ENCODE data around the gene ADSS1. TPM values are rescaled to one million over a fixed set of nuclear protein-coding genes. Genes with fewer than 3 reads are reported as not detected.

The ADSS1 gene
- total and polyA plus RNA-seq, 3 experiments from 2014 or later = 1.4 to 1.6 (median 1.5) TPM

DNA sequence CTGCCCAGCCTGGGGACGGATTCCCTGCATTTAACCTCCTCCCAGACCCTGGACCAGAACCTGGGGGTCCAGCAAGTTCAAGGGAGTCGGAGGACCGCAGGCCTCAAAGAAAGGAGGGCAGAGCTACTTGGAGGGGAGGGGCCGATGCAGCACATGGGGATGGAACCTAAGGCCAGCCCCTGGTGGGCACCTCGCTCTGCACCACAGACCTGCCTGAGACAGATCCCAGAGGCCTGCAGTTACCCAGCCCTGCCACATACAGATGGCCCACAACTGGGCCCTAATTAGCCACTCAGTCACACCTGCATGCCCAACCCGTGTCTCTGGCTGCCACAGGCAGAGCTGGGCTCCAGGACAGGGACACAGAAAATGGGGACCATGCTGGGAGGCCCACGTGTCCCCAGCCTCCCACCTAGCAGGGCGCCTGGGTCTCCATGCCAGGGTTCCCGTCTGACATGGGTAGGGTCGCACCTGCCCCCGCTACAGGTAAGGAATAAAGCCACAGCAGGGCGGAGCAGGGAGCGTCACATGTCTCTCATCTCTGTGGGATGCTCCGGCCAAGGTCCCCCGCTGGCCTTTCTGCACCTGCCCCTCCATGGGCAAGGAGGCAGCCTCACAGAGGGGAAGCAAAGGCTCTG is 54.8 kb downstream of the ADSS1 start:
- no peaks in the 10 kb centered on the region for H3K36me3 ChIP-seq (ENCODE audit: insufficient read depth, low read length)
- H3K27me3 ChIP-seq (ENCODE audit: insufficient read depth, low read length, poor library complexity, severe bottlenecking) = no peaks in the 10 kb centered on the region
- H3K27ac ChIP-seq (ENCODE audit: low read depth, low read length) = no peak overlapping the region
- no peak for DNase-seq
- Mint-ChIP-seq H3K4me3 (no peak overlapping the region), H3K27ac (no peak overlapping the region), H3K36me3 (peaks cover 0 to 21% (median 0%) of the 10 kb centered on the region in 3 donors), H3K4me1 (no peaks in the 10 kb centered on the region), H3K9me3 (no peaks in the 10 kb centered on the region), H3K27me3 (no peaks in the 10 kb centered on the region)
- H3K4me1 ChIP-seq (ENCODE audit: insufficient read depth, low read length) = no peaks in the 10 kb centered on the region
- CTCF ChIA-PET = interaction anchor here (1.0 to 1.5 kb wide), 2 partner anchors 10 to 47 kb away, joined by 4 to 5 read pairs; no protein-coding TSS in a partner anchor
- H3K4me3 ChIP-seq (ENCODE audit: low read length) = no peak overlapping the region
- H3K9me3 ChIP-seq (ENCODE audit: low read length) = no peaks in the 10 kb centered on the region
- POLR2A ChIA-PET = no interaction called here

- no peaks in the 10 kb centered on the region for H3K9me3 Mint-ChIP-seq
- H3K27ac Mint-ChIP-seq = peak overlapping the region in 1 of 8 donors; percentile 70
- H3K36me3 Mint-ChIP-seq = peaks cover 0 to 15% (median 0%) of the 10 kb centered on the region in 3 donors
- H3K27me3 Mint-ChIP-seq = no peaks in the 10 kb centered on the region
- H3K4me3 Mint-ChIP-seq = no peak overlapping the region
- ChIA-PET CTCF (interaction anchor here (1.5 kb wide), 1 partner anchor 11 kb away, joined by 6 read pairs; no protein-coding TSS in a partner anchor), POLR2A (no interaction called here)
- Histone ChIP-seq H3K36me3 (ENCODE audit: insufficient read depth, low read length) (no peaks in the 10 kb centered on the region), H3K27me3 (ENCODE audit: insufficient read depth, low read length, poor library complexity, severe bottlenecking) (no peaks in the 10 kb centered on the region), H3K9me3 (ENCODE audit: low read length) (no peaks in the 10 kb centered on the region), H3K27ac (ENCODE audit: low read depth, low read length) (no peak overlapping the region), H3K4me3 (ENCODE audit: low read length) (no peak overlapping the region), H3K4me1 (ENCODE audit: insufficient read depth, low read length) (no peaks in the 10 kb centered on the region)
- DNase-seq = no peak
- no peaks in the 10 kb centered on the region for H3K4me1 Mint-ChIP-seq
Observed at GRCh38 chr14:104779776-104780512, 55.9 kb downstream of the ADSS1 start.

GRCh38 chr14:104780513-104781030 is 56.5 kb downstream of the ADSS1 start:
- H3K36me3 ChIP-seq (ENCODE audit: insufficient read depth, low read length) = no peaks in the 10 kb centered on the region
- Mint-ChIP-seq H3K36me3 (peaks cover 0 to 13% (median 0%) of the 10 kb centered on the region in 3 donors), H3K4me1 (peaks cover 0 to 3% (median 1%) of the 10 kb centered on the region in 3 donors), H3K9me3 (no peaks in the 10 kb centered on the region), H3K27ac (no peak overlapping the region), H3K27me3 (no peaks in the 10 kb centered on the region), H3K4me3 (no peak overlapping the region)
- ChIA-PET CTCF (interaction anchor here (1.5 kb wide), 1 partner anchor 12 kb away, joined by 6 read pairs; no protein-coding TSS in a partner anchor), POLR2A (no interaction called here)
- no peaks in the 10 kb centered on the region for H3K27me3 ChIP-seq (ENCODE audit: insufficient read depth, low read length, poor library complexity, severe bottlenecking)
- H3K4me1 ChIP-seq (ENCODE audit: insufficient read depth, low read length) = no peaks in the 10 kb centered on the region
- no peak for DNase-seq
- H3K4me3 ChIP-seq (ENCODE audit: low read length) = no peak overlapping the region
- H3K27ac ChIP-seq (ENCODE audit: low read depth, low read length) = no peak overlapping the region
- no peaks in the 10 kb centered on the region for H3K9me3 ChIP-seq (ENCODE audit: low read length)

GRCh38 chr14:104781271-104782077 is 57.4 kb downstream of the ADSS1 start:
- Histone ChIP-seq H3K4me1 (ENCODE audit: insufficient read depth, low read length) (peaks cover under 1% of the 10 kb centered on the region), H3K27me3 (ENCODE audit: insufficient read depth, low read length, poor library complexity, severe bottlenecking) (no peaks in the 10 kb centered on the region), H3K27ac (ENCODE audit: low read depth, low read length) (no peak overlapping the region), H3K4me3 (ENCODE audit: low read length) (no peak overlapping the region), H3K9me3 (ENCODE audit: low read length) (no peaks in the 10 kb centered on the region), H3K36me3 (ENCODE audit: insufficient read depth, low read length) (no peaks in the 10 kb centered on the region)
- DNase-seq = no peak
- H3K36me3 Mint-ChIP-seq = peaks cover 0 to 12% (median 0%) of the 10 kb centered on the region in 3 donors
- H3K4me1 Mint-ChIP-seq = peaks cover 0 to 8% (median 5%) of the 10 kb centered on the region in 3 donors
- no peaks in the 10 kb centered on the region for H3K27me3 Mint-ChIP-seq
- no peak overlapping the region for H3K4me3 Mint-ChIP-seq
- ChIA-PET POLR2A (no interaction called here), CTCF (interaction anchor here (1.5 kb wide), 1 partner anchor 13 kb away, joined by 6 read pairs; no protein-coding TSS in a partner anchor)
- H3K9me3 Mint-ChIP-seq = no peaks in the 10 kb centered on the region
- H3K27ac Mint-ChIP-seq = no peak overlapping the region

GRCh38 chr14:104782086-104782807 is 58.2 kb downstream of the ADSS1 start:
- H3K27me3 ChIP-seq (ENCODE audit: insufficient read depth, low read length, poor library complexity, severe bottlenecking) = no peaks in the 10 kb centered on the region
- Mint-ChIP-seq H3K9me3 (no peaks in the 10 kb centered on the region), H3K27me3 (no peaks in the 10 kb centered on the region), H3K4me1 (peaks cover 0 to 14% (median 8%) of the 10 kb centered on the region in 3 donors), H3K36me3 (peaks cover 0 to 7% (median 0%) of the 10 kb centered on the region in 3 donors), H3K27ac (no peak overlapping the region), H3K4me3 (no peak overlapping the region)
- ChIA-PET CTCF (no interaction called here), POLR2A (no interaction called here)
- peaks cover 8% of the 10 kb centered on the region for H3K4me1 ChIP-seq (ENCODE audit: insufficient read depth, low read length)
- no peak for DNase-seq
- H3K4me3 ChIP-seq (ENCODE audit: low read length) = no peak overlapping the region
- no peaks in the 10 kb centered on the region for H3K36me3 ChIP-seq (ENCODE audit: insufficient read depth, low read length)
- no peaks in the 10 kb centered on the region for H3K9me3 ChIP-seq (ENCODE audit: low read length)
- no peak overlapping the region for H3K27ac ChIP-seq (ENCODE audit: low read depth, low read length)

GRCh38 chr14:104782808-104783139 is 58.7 kb downstream of the ADSS1 start:
- no peaks in the 10 kb centered on the region for H3K36me3 ChIP-seq (ENCODE audit: insufficient read depth, low read length)
- no peak for DNase-seq
- Mint-ChIP-seq H3K27ac (no peak overlapping the region), H3K4me1 (peaks cover 0 to 17% (median 8%) of the 10 kb centered on the region in 3 donors), H3K9me3 (no peaks in the 10 kb centered on the region), H3K36me3 (peaks cover 0 to 6% (median 0%) of the 10 kb centered on the region in 3 donors), H3K4me3 (no peak overlapping the region), H3K27me3 (no peaks in the 10 kb centered on the region)
- POLR2A ChIA-PET = no interaction called here
- H3K4me3 ChIP-seq (ENCODE audit: low read length) = no peak overlapping the region
- no peaks in the 10 kb centered on the region for H3K9me3 ChIP-seq (ENCODE audit: low read length)
- H3K27me3 ChIP-seq (ENCODE audit: insufficient read depth, low read length, poor library complexity, severe bottlenecking) = no peaks in the 10 kb centered on the region
- CTCF ChIA-PET = no interaction called here
- H3K4me1 ChIP-seq (ENCODE audit: insufficient read depth, low read length) = peaks cover 9% of the 10 kb centered on the region
- no peak overlapping the region for H3K27ac ChIP-seq (ENCODE audit: low read depth, low read length)

- peaks cover 0 to 24% (median 8%) of the 10 kb centered on the region in 3 donors for H3K4me1 Mint-ChIP-seq
- peaks cover 9% of the 10 kb centered on the region for H3K4me1 ChIP-seq (ENCODE audit: insufficient read depth, low read length)
- no peak overlapping the region for H3K4me3 ChIP-seq (ENCODE audit: low read length)
- H3K9me3 ChIP-seq (ENCODE audit: low read length) = no peaks in the 10 kb centered on the region
- H3K4me3 Mint-ChIP-seq = no peak overlapping the region
- H3K27me3 ChIP-seq (ENCODE audit: insufficient read depth, low read length, poor library complexity, severe bottlenecking) = no peaks in the 10 kb centered on the region
- no peaks in the 10 kb centered on the region for H3K27me3 Mint-ChIP-seq
- H3K27ac ChIP-seq (ENCODE audit: low read depth, low read length) = no peak overlapping the region
- ChIA-PET CTCF (no interaction called here), POLR2A (no interaction called here)
- H3K36me3 ChIP-seq (ENCODE audit: insufficient read depth, low read length) = no peaks in the 10 kb centered on the region
- peak overlapping the region in 1 of 8 donors; percentile 68 for H3K27ac Mint-ChIP-seq
- peaks cover 0 to 6% (median 0%) of the 10 kb centered on the region in 3 donors for H3K36me3 Mint-ChIP-seq
- H3K9me3 Mint-ChIP-seq = no peaks in the 10 kb centered on the region
- DNase-seq = no peak
Observed at GRCh38 chr14:104783484-104784217, 59.6 kb downstream of the ADSS1 start.
